HG03432 (cell line): ENCODE results near the gene ZNF660.
"Not testable (repeated sequence)": the region's sequence is repeated elsewhere in the genome, so short reads cannot be mapped to it uniquely, and the experiment has no call there.

Experiments
- ATAC-seq: cut with Tn5 transposase; IDR thresholded peaks from one replicate; pipeline ENCODE4 v1.9.1; 2021; ENCODE audit warnings: mild to moderate bottlenecking, moderate library complexity; ENCODE audit not compliant: unreplicated experiment

The ZNF660 gene

GRCh38 chr3:44584646-44585501, at the start of gene ZNF660:
ZNF660 (plus strand) TSS chr3:44584964; CDS start chr3:44594194, 9,230 bp downstream.
- ATAC-seq = peak; percentile 83

- ATAC-seq = no peak
Measured at GRCh38 chr3:44535364-44535763, 49.4 kb upstream of the ZNF660 start.

GRCh38 chr3:44544811-44545210, 40.0 kb upstream of the ZNF660 start:
- ATAC-seq = not testable (repeated sequence)

- peak; percentile 75 for ATAC-seq
Measured at GRCh38 chr3:44554626-44555592, 29.9 kb upstream of the ZNF660 start, which contains the start of gene ZKSCAN7. ZKSCAN7 (plus strand) TSS chr3:44555193; CDS start chr3:44557048, 1,855 bp downstream.

- no peak for ATAC-seq
Measured at GRCh38 chr3:44555723-44556122, 29.0 kb upstream of the ZNF660 start.

GRCh38 chr3:44557074-44557473, 27.7 kb upstream of the ZNF660 start:
- ATAC-seq = no peak

- ATAC-seq = no peak
Measured at GRCh38 chr3:44561076-44561475, 23.7 kb upstream of the ZNF660 start.

GRCh38 chr3:44562147-44562546, 22.6 kb upstream of the ZNF660 start:
- no peak for ATAC-seq

GRCh38 chr3:44568561-44568960, 16.2 kb upstream of the ZNF660 start:
- ATAC-seq = no peak

GRCh38 chr3:44571024-44571423, 13.7 kb upstream of the ZNF660 start:
- ATAC-seq = no peak

- ATAC-seq = no peak
Measured at GRCh38 chr3:44576613-44577012, 8.2 kb upstream of the ZNF660 start.

- ATAC-seq = not testable (repeated sequence)
Measured at GRCh38 chr3:44577354-44577952, 7.3 kb upstream of the ZNF660 start.

- not testable (repeated sequence) for ATAC-seq
Measured at GRCh38 chr3:44578316-44578715, 6.4 kb upstream of the ZNF660 start.

GRCh38 chr3:44578924-44579515, 5.7 kb upstream of the ZNF660 start:
- not testable (repeated sequence) for ATAC-seq

- ATAC-seq = not testable (repeated sequence)
Measured at GRCh38 chr3:44579749-44580148, 5.0 kb upstream of the ZNF660 start.

- ATAC-seq = not testable (repeated sequence)
Measured at GRCh38 chr3:44580971-44581370, 3.8 kb upstream of the ZNF660 start.

- ATAC-seq = no peak
Measured at GRCh38 chr3:44596621-44597020, 11.9 kb downstream of the ZNF660 start.

- no peak for ATAC-seq
Measured at GRCh38 chr3:44601749-44602148, 17.0 kb downstream of the ZNF660 start.

- ATAC-seq = no peak
Measured at GRCh38 chr3:44612678-44613077, 27.9 kb downstream of the ZNF660 start.

- ATAC-seq = peak; percentile 97
Measured at GRCh38 chr3:44624749-44625480, 40.2 kb downstream of the ZNF660 start, which contains the start of gene ZNF197. ZNF197 (plus strand) TSS chr3:44625036; CDS start chr3:44629155, 4,119 bp downstream.
